GM12801 (cell line): ENCODE results near the gene ZCCHC14.

Experiments used
- CTCF ChIP-seq: IDR thresholded peaks from one replicate; pipeline ENCODE4 v1.5.1; 2011; ENCODE audit warnings: control low read depth; ENCODE audit not compliant: insufficient read length; ENCODE audit errors: extremely low read depth

Gene ZCCHC14

GRCh38 chr16:87461466-87461991 lies 31.3 kb downstream of the ZCCHC14 start:
- no peak for TF ChIP-seq CTCF

GRCh38 chr16:87460936-87461335 lies 31.9 kb downstream of the ZCCHC14 start:
- no peak for TF ChIP-seq CTCF

GRCh38 chr16:87459833-87460232 lies 33.0 kb downstream of the ZCCHC14 start:
- TF ChIP-seq CTCF: no peak

GRCh38 chr16:87459027-87459426 lies 33.8 kb downstream of the ZCCHC14 start:
- no peak for TF ChIP-seq CTCF

GRCh38 chr16:87458424-87458915 lies 34.4 kb downstream of the ZCCHC14 start:
- no peak for TF ChIP-seq CTCF

GRCh38 chr16:87457709-87458423 lies 35.0 kb downstream of the ZCCHC14 start:
- no peak for TF ChIP-seq CTCF

GRCh38 chr16:87457061-87457611 lies 35.7 kb downstream of the ZCCHC14 start:
- TF ChIP-seq CTCF: no peak
